K562 (cell line): ENCODE data around the gene MCM7. TPM values are rescaled to one million over a fixed set of nuclear protein-coding genes. Genes with fewer than 3 reads are reported as not detected.

Experiments used
- ASH1L ChIP-seq: fragments of 450-650 bp; IDR thresholded peaks from 2 replicates; pipeline ENCODE4 v1.6.1; 2018; ENCODE audit warnings: borderline replicate concordance, mild to moderate bottlenecking, low read depth; ENCODE audit not compliant: partially characterized antibody
- CBX8 ChIP-seq: fragments of 200-600 bp; sonication (generic); IDR thresholded peaks from 2 replicates; pipeline ENCODE4 v1.6.1; 2012; ENCODE audit warnings: borderline replicate concordance, mixed run types, low read depth, mild to moderate bottlenecking, moderate library complexity, mixed read lengths, low read length, control low read depth, inconsistent platforms; ENCODE audit not compliant: poor library complexity, severe bottlenecking; ENCODE audit errors: extremely low read depth
- COPS2 ChIP-seq: fragments of 450-650 bp; conservative IDR thresholded peaks from 2 replicates; pipeline ENCODE4 v1.6.1; 2016; ENCODE audit warnings: mild to moderate bottlenecking, moderate library complexity
- CSDE1 ChIP-seq, 2 experiments: fragments of 450-650 bp; IDR thresholded peaks; 2 replicates each; pipeline ENCODE4 v1.6.1; 2016; ENCODE audit warnings: mild to moderate bottlenecking in 1 of 2
- ETV5 ChIP-seq: sonication (generic); formaldehyde crosslinking; IDR thresholded peaks from 2 replicates; pipeline ENCODE4 v1.4.0; 2020; ENCODE audit warnings: low read depth, mild to moderate bottlenecking, missing genetic modification reagents
- FOXK2 ChIP-seq, 2 experiments: fragments of 450-650 bp; IDR thresholded peaks in 1 of 2; conservative IDR thresholded peaks in 1 of 2; 2 replicates each; pipeline ENCODE4 v1.6.1; 2016; ENCODE audit warnings: low read depth in 2 of 2, mild to moderate bottlenecking in 1 of 2
- KLF1 ChIP-seq: fragments of 450-650 bp; IDR thresholded peaks from 2 replicates; pipeline ENCODE4 v1.6.1; 2016; ENCODE audit warnings: missing genetic modification characterization, missing compliant biosample characterization
- MTA3 ChIP-seq: fragments of 450-650 bp; formaldehyde crosslinking; IDR thresholded peaks from 2 replicates; pipeline ENCODE4 v1.6.1; 2017; ENCODE audit warnings: mild to moderate bottlenecking, borderline replicate concordance
- NFIX ChIP-seq: fragments of 250-450 bp; sonication (Bioruptor Pico); IDR thresholded peaks from 2 replicates; pipeline ENCODE4 v1.4.0; 2020; ENCODE audit warnings: low read depth, mild to moderate bottlenecking, moderate library complexity
- PATZ1 ChIP-seq: fragments of 250-450 bp; sonication (Bioruptor Pico); IDR thresholded peaks from 2 replicates; pipeline ENCODE4 v1.5.0; 2020; ENCODE audit warnings: mild to moderate bottlenecking, borderline replicate concordance
- PHTF2 ChIP-seq: fragments of 250-450 bp; sonication (Bioruptor Pico); IDR thresholded peaks from 2 replicates; pipeline ENCODE4 v1.5.0; 2021; ENCODE audit warnings: mild to moderate bottlenecking
- POLR2G ChIP-seq: fragments of 200-400 bp; formaldehyde crosslinking; IDR thresholded peaks from 2 replicates; pipeline ENCODE4 v1.6.1; 2017; ENCODE audit warnings: low read depth, mild to moderate bottlenecking, antibody characterized with exemption, low read length, moderate library complexity
- RAD51 ChIP-seq: fragments of 450-650 bp; IDR thresholded peaks from 2 replicates; pipeline ENCODE4 v1.7.1; 2016; ENCODE audit warnings: low read depth, mild to moderate bottlenecking, borderline replicate concordance
- ZNF133 ChIP-seq: fragments of 250-450 bp; sonication (Bioruptor Pico); IDR thresholded peaks from 2 replicates; pipeline ENCODE4 v1.4.0; 2020; ENCODE audit warnings: mild to moderate bottlenecking
- ZNF140 ChIP-seq: fragments of 250-450 bp; sonication (Bioruptor Pico); IDR thresholded peaks from 2 replicates; pipeline ENCODE4 v1.8.0; 2021; ENCODE audit warnings: moderate library complexity, mild to moderate bottlenecking, inconsistent platforms
- ZNF316 ChIP-seq: fragments of 450-650 bp; IDR thresholded peaks from 2 replicates; pipeline ENCODE4 v1.6.1; 2016
- ZNF699 ChIP-seq: fragments of 250-450 bp; sonication (Bioruptor Pico); IDR thresholded peaks from 2 replicates; pipeline ENCODE4 v1.8.0; 2021; ENCODE audit warnings: mild to moderate bottlenecking, moderate library complexity; ENCODE audit not compliant: insufficient replicate concordance
- ZNF740 ChIP-seq, 3 experiments: fragments of 200-800 bp in 1 of 3; sonication (Bioruptor generic) in 1 of 3; sonication (generic) in 1 of 3; formaldehyde crosslinking in 1 of 3; IDR thresholded peaks; 2 replicates each; pipeline versions ENCODE4 v1.6.1 to v1.8.0; 2016 to 2022; ENCODE audit warnings: mild to moderate bottlenecking in 2 of 3, missing compliant biosample characterization in 2 of 3, missing genetic modification characterization in 2 of 3, missing genetic modification reagents in 1 of 3
- polyA plus RNA-seq, 8 experiments: library from polyadenylated mRNA; depleted of rRNA in 4 of 8; stranded (reverse) in 5 of 8; unstranded in 3 of 8; fragments of >200 nt; fragmentation: Nextera tagmentation in 2 of 8; fragmentation: Illumina TruSeq in 1 of 8; extraction: Ambion mirVana in 2 of 8; extraction: Trizol in 1 of 8; gene quantifications; 2 replicates each; pipeline versions ENCODE4 v1.2.1 to v1.2.3, GENCODE V29; 2011 to 2014; ENCODE audit warnings: inconsistent platforms in 1 of 8, missing spikeins in 1 of 8
- total RNA-seq, 7 experiments: library from RNA; depleted of rRNA in 6 of 7; stranded (reverse); fragments of >200 nt in 6 of 7; fragmentation: Illumina TruSeq in 2 of 7; extraction: Trizol in 2 of 7; gene quantifications; 2 replicates each; pipeline versions ENCODE4 v1.2.1 to v1.2.3, GENCODE V29; 2011 to 2021; ENCODE audit warnings: low replicate concordance in 1 of 7
- TF ChIP-seq, protein P1 (sequence below): fragments of 250-450 bp; sonication (Bioruptor Pico); IDR thresholded peaks from 2 replicates; pipeline ENCODE4 v1.6.1; 2021; ENCODE audit warnings: mild to moderate bottlenecking

The MCM7 gene
- total and polyA plus RNA-seq, 9 of the 15 experiments (the other 6 are each of a cell fraction or from before 2014, with no cell fraction given): 329 to 856 (median 437) TPM

DNA sequence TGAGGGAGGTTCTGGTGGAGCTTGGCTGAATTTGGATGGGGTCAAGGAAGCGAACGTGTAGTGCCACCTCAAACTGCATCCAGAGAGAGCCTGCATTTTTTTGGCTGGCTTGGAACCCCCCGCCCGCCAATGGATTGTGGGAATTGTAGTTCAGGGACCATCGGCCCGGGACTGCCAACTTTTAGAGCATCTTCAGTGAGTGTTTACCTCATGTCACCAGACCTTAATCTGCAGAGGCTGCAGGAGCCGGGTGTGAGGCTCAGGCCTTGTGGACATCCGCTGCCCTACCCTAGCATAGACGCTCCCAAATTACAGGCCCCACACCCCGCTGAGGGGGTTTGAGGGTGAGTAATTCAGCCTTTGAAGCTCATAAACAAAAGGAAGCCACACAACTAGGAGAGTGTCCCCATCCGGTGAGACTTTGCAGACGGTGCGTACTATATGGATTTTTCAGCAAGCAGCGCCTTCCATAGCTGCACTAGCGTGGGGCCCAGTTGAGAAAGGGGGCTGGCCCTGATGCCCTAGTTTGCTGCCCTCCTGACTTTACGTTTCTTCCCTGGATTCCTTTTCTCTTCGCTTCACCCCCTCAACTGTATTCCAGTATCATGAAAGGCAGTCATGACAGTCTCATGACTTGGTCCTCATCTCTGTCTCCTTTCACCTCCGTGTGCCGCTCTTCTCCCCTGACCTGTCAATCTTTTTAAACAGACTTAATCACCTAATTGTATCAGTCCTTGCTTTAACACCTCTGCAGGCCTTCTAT is 19.0 kb upstream of the MCM7 start (continued):
- TF ChIP-seq MTA3 (no peak), ASH1L (peak; percentile 34), PATZ1 (no peak), ETV5 (CRISPR knock-in tag) (peak; percentile 15), FOXK2 (conservative IDR thresholded peaks at IDR 0.05 in 1 of 2, IDR thresholded peaks at IDR 0.05 in 1 of 2; ENCODE audit: low read depth in 2 of 2) (peak; percentile 52 to 62; a peak in 3 of 4 replicates), PHTF2 (CRISPR knock-in tag) (no peak), COPS2 (no peak), CSDE1 (IDR thresholded peaks at IDR 0.05) (no peak), NFIX (CRISPR knock-in tag) (no peak), CBX8 (no peak), RAD51 (no peak), ZNF699 (no peak), ZNF740 (CRISPR knock-in tag; IDR thresholded peaks at IDR 0.05) (no peak; the same call in 1 of the 2 replicates), ZNF740 (tag; IDR thresholded peaks at IDR 0.05) (peak in 1 of 2 experiments; percentile 18; a peak in 1 of 4 replicates), ZNF316 (no peak), ZNF140 (CRISPR knock-in tag) (no peak), POLR2G (peak; percentile 1; the same call in 1 of the 2 replicates), KLF1 (tag) (no peak), ZNF133 (CRISPR knock-in tag) (no peak)
- TF ChIP-seq, protein P1, sequence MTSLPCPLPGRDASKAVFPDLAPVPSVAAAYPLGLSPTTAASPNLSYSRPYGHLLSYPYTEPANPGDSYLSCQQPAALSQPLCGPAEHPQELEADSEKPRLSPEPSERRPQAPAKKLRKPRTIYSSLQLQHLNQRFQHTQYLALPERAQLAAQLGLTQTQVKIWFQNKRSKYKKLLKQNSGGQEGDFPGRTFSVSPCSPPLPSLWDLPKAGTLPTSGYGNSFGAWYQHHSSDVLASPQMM (CRISPR knock-in tag): no peak
